Activated CD4-positive, alpha-beta T cell treated with anti-CD3 and anti-CD28 coated beads, Interleukin-2, amount 10 ng/mL, durations not matched to agents 24 days and 14 days (primary cell): ENCODE results near the gene GANAB. TPM values are rescaled to one million over a fixed set of nuclear protein-coding genes. Genes with fewer than 3 reads are reported as not detected.

ENCODE experiments used
- DNase-seq: peaks from one replicate; pipeline ENCODE4 v3.0.0; 2022
- H3K27ac Mint-ChIP-seq: one replicate; pipeline ENCODE4 v1.8.0; 2022; ENCODE audit warnings: mild to moderate bottlenecking, mixed read lengths
- H3K27me3 Mint-ChIP-seq: one replicate; pipeline ENCODE4 v1.8.0; 2022; ENCODE audit warnings: mixed read lengths
- H3K36me3 Mint-ChIP-seq: one replicate; pipeline ENCODE4 v1.8.0; 2022; ENCODE audit warnings: low read depth, mild to moderate bottlenecking, mixed read lengths
- H3K4me1 Mint-ChIP-seq: one replicate; pipeline ENCODE4 v1.8.0; 2021; ENCODE audit warnings: mixed read lengths
- H3K4me3 Mint-ChIP-seq: one replicate; pipeline ENCODE4 v1.8.0; 2022; ENCODE audit warnings: mild to moderate bottlenecking, moderate library complexity, mixed read lengths
- H3K9me3 Mint-ChIP-seq: one replicate; pipeline ENCODE4 v1.8.0; 2021; ENCODE audit warnings: mixed read lengths
- intact Hi-C: fragments of 100-400 bp; cut with micrococcal nuclease; formaldehyde crosslinking; loops from one replicate; pipeline ENCODE4 v1.15.1; 2023
- total RNA-seq: library from RNA; stranded (reverse); gene quantifications from 2 replicates; pipeline ENCODE4 v1.2.3, GENCODE V29; 2022

The GANAB gene
- total RNA-seq, 1 donor from 2014 or later: 257 TPM

DNA sequence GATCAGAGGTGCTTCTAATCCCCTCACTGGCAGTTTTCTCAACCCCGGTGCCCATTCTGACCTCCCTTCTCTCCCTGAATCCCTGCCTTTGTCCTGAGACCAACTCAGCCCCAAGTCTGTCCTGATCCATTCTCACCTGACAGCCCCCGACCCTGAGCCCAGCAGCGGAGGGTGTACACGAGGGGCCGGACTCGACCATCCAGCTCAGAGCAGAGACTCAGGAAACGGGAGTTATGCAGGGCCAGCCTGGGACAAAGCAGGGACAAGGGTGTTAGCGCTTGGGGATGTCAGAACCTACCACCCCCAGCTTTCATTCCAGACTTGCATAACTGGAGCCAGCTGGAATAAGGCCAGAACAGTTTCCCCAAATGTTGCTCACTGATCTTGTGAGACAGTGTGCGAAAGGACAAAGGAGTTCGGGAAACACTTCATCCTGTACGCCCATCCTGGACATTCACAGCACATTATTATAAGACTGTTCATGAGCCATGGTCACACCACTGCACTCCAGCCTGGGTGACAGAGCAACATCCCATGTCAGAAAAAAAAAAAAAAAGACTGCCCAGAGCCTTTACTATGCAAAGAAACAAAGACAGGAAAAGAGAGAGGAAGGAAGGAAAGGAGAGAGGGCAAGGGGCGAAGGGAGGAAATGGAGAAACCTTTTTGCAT lies 69.2 kb downstream of the GANAB start:
- no peak overlapping the region for H3K27ac Mint-ChIP-seq

DNA sequence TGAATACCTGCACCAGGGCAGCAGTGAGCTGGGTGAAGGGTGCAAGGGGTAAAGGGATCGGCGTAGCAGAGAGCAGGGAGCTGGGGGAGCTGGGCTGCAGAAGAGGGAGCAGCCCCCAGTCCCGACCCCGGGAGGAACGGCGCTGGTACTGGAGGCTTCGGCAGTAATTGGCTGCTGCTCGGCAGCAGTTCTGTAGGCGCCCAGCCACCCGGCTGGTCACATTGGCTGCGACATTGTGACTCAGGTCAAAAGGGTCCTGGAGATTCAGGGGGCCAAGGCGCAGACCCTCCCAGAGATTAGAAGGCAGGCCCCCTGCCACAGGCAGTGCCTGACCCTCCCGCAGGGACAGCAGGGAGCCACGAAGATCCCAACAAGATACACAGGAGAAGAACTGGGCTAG lies 70.6 kb downstream of the GANAB start:
- Mint-ChIP-seq H3K27ac (peak overlapping the region; percentile 42), H3K27me3 (no peaks in the 10 kb centered on the region), H3K4me3 (peak overlapping the region; percentile 96), H3K36me3 (peaks cover 61% of the 10 kb centered on the region), H3K9me3 (no peaks in the 10 kb centered on the region), H3K4me1 (peaks cover 31% of the 10 kb centered on the region)
- intact Hi-C loops: no loop called here
- DNase-seq: peak; percentile 56

More for the DNA sequence above, 69.2 kb downstream of the GANAB start:
- no peaks in the 10 kb centered on the region for H3K27me3 Mint-ChIP-seq
- no peak overlapping the region for H3K4me3 Mint-ChIP-seq
- intact Hi-C loops: no loop called here
- H3K36me3 Mint-ChIP-seq: peaks cover 54% of the 10 kb centered on the region
- H3K9me3 Mint-ChIP-seq: no peaks in the 10 kb centered on the region
- peaks cover 22% of the 10 kb centered on the region for H3K4me1 Mint-ChIP-seq
- no peak for DNase-seq

DNA sequence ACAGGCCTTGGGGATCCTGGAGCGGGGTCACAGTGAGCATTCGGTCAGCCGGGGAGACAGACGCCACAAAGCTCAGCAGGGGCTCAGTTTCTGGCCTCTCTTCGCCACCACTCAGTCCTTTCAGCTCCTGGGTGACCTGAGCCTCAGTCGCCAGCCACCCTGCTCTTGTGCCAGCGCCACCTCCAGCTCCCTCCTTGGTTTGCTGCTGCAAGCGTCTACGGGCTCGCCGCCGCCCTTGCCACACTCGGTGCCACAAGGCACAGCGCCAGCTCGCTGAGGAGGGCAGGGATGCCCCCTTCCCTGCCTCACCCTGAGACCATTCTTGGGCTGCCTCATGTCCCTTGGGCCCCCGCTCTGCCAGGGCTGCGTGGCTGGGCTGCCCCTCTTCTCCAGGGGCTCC lies 71.3 kb downstream of the GANAB start:
- Mint-ChIP-seq H3K27ac (peak overlapping the region; percentile 96), H3K4me3 (peak overlapping the region; percentile 96), H3K4me1 (peaks cover 34% of the 10 kb centered on the region), H3K27me3 (no peaks in the 10 kb centered on the region), H3K36me3 (peaks cover 64% of the 10 kb centered on the region), H3K9me3 (no peaks in the 10 kb centered on the region)
- DNase-seq: peak; percentile 67
- intact Hi-C loops: no loop called here

Other genes with a start within 250 kb of the GANAB start
- gene SCGB1A1, start 227.6 kb downstream of the GANAB start, total RNA-seq: not detected in 2 replicates
- 88.8 and 91.5 TPM in 2 replicates for gene AHNAK, start 99.8 kb downstream of the GANAB start, total RNA-seq
- 1,271 and 1,309 TPM in 2 replicates for gene EEF1G, start 72.7 kb downstream of the GANAB start, total RNA-seq
- gene TUT1, start 55.1 kb downstream of the GANAB start, total RNA-seq: 45.3 and 50.9 TPM in 2 replicates
- 219 and 220 TPM in 2 replicates for gene MTA2, start 44.7 kb downstream of the GANAB start, total RNA-seq
- gene EML3, start 33.8 kb downstream of the GANAB start, total RNA-seq: 161 and 166 TPM in 2 replicates
- gene ROM1, start 33.4 kb downstream of the GANAB start, total RNA-seq: 2.3 and 3.1 TPM in 2 replicates
- gene B3GAT3, start 24.6 kb downstream of the GANAB start, total RNA-seq: 80.3 and 91.4 TPM in 2 replicates
- gene INTS5, start 6.7 kb upstream of the GANAB start, total RNA-seq: 36.5 and 36.6 TPM in 2 replicates
- gene C11orf98, start 18.6 kb upstream of the GANAB start, total RNA-seq: 143 and 147 TPM in 2 replicates
- gene CSKMT, start 18.7 kb upstream of the GANAB start, total RNA-seq: 59.5 and 60.9 TPM in 2 replicates
- 8.6 and 9.4 TPM in 2 replicates for gene UQCC3, start 25.1 kb upstream of the GANAB start, total RNA-seq
- gene LBHD1, start 25.7 kb upstream of the GANAB start, total RNA-seq: 21.5 and 23.0 TPM in 2 replicates
- gene UBXN1, start 32.5 kb upstream of the GANAB start, total RNA-seq: 118 and 121 TPM in 2 replicates
- 0.16 and 0.17 TPM in 2 replicates for gene LRRN4CL, start 42.9 kb upstream of the GANAB start, total RNA-seq
- 29.6 and 32.4 TPM in 2 replicates for gene BSCL2, start 60.8 kb upstream of the GANAB start, total RNA-seq
- gene GNG3, start 61.1 kb upstream of the GANAB start, total RNA-seq: 0.24 TPM in 1 of 2 replicates, not detected in the other
- 60.5 and 60.6 TPM in 2 replicates for gene HNRNPUL2, start 80.8 kb upstream of the GANAB start, total RNA-seq
- 32.7 and 33.3 TPM in 2 replicates for gene TTC9C, start 81.9 kb upstream of the GANAB start, total RNA-seq
- 7.5 and 11.1 TPM in 2 replicates for gene ZBTB3, start 107.5 kb upstream of the GANAB start, total RNA-seq
- 138 and 155 TPM in 2 replicates for gene POLR2G, start 115.0 kb upstream of the GANAB start, total RNA-seq
- gene TAF6L, start 124.8 kb upstream of the GANAB start, total RNA-seq: 20.1 and 20.2 TPM in 2 replicates
- gene TMEM179B, start 140.8 kb upstream of the GANAB start, total RNA-seq: 32.9 and 36.3 TPM in 2 replicates
- gene TMEM223, start 145.4 kb upstream of the GANAB start, total RNA-seq: 15.0 and 16.5 TPM in 2 replicates
- 133 and 147 TPM in 2 replicates for gene NXF1, start 158.8 kb upstream of the GANAB start, total RNA-seq
- gene STX5, start 185.4 kb upstream of the GANAB start, total RNA-seq: 28.1 and 33.5 TPM in 2 replicates
- gene TEX54, start 186.2 kb upstream of the GANAB start, total RNA-seq: 0.79 and 2.0 TPM in 2 replicates
- 145 and 153 TPM in 2 replicates for gene WDR74, start 193.0 kb upstream of the GANAB start, total RNA-seq
- 364 and 379 TPM in 2 replicates for gene SLC3A2, start 234.3 kb upstream of the GANAB start, total RNA-seq